NK-92 (cell line): ENCODE data around the gene TMEM106A.
A peak's percentile ranks its signal among the peaks of the same experiment; 100 is the strongest.
"Not testable (repeated sequence)": the region's sequence is repeated elsewhere in the genome, so short reads cannot be mapped to it uniquely, and the experiment has no call there.

Source experiments
- DNase-seq: peaks from one replicate; lab custom pipeline; 2025; ENCODE audit not compliant: unreplicated experiment; lab: John Stamatoyannopoulos, UW

TMEM106A gene, protein sequence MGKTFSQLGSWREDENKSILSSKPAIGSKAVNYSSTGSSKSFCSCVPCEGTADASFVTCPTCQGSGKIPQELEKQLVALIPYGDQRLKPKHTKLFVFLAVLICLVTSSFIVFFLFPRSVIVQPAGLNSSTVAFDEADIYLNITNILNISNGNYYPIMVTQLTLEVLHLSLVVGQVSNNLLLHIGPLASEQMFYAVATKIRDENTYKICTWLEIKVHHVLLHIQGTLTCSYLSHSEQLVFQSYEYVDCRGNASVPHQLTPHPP

DNA sequence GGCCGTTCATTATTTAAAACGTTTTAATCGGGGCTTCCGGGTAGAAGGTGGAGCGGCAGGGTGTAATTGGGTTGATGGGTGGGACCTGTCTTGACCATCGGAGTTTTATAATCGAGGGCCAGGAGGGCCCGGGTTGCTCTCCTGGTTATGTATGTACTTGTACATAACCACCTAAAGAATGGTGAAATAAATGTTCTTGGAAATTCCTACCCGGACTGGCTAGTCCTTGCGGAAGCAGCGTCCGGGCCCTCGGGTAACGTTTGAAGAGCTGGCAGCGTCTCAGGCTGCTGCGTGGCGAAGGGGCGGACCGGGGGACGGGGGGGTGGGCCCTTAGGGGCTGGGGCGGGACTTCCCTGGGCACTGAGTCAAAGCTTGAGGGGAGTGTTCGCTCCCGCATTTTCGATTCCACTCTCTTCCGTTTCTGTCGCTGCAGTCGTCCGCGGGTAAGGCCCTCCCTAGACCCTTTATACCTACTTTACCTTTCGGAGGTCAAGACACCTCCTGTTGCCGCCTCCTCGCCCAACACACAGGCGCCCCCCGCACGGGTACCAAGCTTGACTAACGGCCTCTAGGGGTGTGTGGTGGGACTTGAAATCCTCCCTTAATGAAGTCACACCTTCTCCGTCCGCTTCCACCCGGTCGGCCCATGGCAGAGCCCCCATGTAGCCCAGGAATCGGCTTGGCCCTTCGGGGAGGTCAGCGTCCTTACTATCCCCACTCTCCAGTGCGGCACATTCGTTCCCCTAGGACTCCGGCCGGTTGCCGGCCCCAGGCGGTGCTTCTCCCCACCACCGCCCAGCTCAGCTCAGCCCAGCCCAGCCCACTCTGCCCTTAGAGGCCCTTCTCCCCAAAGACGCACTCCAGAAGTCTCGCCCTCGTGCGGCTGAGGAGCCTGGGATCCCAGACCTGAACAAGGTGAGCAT lies at the start of gene TMEM106A:
TSS of gene TMEM106A (plus strand) at position 396 of the 923 bp plus-strand sequence. CDS start 1,167 bp downstream, outside the sequence.
- DNase-seq, result no peak

DNA sequence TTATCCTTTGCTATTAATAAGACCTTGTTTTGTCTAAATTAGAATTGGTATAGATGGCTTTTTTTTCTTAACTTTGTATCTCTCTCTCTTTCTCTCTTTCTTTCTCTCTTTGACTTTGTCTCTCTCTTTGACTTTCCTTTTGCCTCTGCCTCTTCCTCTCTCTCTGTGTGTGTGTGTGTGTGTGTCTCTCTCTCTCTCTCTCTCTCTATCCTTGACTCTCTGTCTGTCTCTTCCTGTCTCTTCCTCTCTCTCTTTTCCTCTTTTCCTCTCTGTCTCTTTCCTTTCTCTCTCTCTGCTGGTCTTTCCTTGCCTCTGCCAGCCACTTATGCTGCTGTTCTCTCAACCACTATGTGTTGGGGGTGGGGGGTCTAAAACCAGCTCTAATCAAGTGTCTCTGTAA lies 45.7 kb upstream of the TMEM106A start:
- DNase-seq, result not testable (repeated sequence)

DNA sequence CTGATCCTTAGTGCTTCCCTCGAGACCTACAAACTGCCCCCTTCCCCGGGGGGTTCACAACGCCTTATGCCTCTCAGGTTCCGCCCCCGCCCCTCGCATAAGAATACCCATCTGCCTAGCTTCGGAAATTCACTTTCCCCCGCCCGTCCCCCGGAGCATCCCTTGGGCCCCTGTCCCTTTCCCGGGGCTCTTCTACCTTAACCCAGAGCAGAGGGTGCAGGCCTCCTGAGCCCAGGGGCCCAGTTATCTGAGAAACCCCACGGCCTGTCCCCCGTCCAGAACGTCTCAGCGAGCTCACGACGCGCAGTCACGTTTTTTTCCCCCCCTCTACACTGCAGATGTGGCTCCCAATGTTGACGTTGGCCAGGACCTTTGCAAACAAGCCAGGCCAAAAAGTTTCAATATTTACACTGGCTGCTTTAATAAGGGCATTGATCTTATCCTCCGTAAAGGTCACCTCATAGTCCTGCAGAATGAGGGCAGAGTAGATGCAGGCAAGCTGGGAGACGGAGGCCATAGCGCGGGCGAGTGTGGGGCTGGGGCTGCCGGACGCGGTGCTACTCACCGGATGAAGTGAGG lies 42.0 kb upstream of the TMEM106A start:
- no peak for DNase-seq

DNA sequence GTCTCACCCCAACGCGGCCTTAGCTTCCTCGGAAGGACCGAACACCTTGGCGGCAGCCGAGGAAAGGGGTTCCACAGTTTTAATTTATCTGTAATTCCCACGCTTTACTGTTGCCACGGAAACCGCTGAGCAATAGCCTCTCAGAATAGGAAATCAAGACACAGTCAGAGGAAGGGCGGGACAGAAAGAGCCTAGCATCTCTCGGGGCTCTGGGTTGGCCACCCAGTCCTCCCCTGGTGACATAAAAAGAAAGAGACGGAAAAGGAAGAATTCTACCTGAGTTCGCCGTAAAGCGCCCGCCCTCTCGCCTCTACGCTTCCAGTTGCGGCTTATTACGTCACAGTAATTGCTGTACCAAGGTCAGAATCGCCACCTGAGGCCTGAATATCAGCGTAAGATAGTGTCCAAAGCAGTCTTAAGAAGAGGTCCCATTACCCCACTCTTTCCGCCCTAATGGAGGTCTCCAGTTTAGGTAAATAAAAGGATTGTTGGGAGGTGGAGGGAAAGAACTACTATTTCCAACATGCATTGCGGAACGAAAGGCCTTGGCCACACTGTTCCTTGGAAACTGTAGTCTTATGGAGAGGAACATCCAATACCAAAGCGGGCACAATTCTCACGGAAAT lies 41.4 kb upstream of the TMEM106A start:
- peak; percentile 37 for DNase-seq

DNA sequence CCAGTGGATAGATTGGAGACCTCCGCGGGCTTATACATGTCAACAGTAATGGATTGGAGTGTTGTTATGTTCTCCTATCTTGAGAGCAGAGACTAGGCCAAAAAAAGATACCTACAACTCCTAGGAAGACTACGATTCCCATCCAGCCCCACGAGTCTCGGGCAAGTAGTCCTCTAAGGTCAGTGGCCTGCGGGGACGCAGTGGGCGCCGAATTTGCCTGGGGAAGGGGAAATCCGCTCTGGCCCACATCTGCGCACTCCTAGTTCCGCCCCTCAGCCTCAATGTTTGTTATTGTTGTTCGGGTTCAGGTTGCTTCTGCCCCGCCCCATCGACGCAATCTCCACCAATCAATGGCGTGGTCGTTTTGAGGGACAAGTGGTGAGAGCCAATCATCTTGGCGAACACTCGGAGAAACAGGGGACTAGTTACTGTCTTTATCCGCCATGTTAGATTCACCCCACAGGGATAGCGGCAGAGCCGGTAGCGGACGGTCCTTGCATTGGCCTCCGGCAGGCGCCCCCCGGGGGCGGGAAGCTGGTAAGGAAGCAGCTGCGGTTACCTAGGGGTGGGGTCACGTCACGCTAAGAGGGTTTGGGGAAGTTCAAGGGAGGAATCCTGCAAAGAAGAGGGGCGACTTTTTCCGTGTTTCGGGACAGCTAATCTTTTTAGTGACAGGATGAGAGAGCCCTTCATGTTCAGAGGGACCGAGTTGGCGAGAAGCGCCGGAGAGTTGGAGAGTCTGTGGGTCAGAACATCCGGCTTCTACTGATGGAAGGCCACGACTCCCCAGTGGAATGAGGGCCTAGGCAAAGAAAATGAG lies 40.7 kb upstream of the TMEM106A start, which contains the start of gene NBR1:
TSS of gene NBR1 (plus strand) at position 449 of the 820 bp plus-strand sequence. CDS start 4,586 bp downstream, outside the sequence.
- DNase-seq, result peak; percentile 84

DNA sequence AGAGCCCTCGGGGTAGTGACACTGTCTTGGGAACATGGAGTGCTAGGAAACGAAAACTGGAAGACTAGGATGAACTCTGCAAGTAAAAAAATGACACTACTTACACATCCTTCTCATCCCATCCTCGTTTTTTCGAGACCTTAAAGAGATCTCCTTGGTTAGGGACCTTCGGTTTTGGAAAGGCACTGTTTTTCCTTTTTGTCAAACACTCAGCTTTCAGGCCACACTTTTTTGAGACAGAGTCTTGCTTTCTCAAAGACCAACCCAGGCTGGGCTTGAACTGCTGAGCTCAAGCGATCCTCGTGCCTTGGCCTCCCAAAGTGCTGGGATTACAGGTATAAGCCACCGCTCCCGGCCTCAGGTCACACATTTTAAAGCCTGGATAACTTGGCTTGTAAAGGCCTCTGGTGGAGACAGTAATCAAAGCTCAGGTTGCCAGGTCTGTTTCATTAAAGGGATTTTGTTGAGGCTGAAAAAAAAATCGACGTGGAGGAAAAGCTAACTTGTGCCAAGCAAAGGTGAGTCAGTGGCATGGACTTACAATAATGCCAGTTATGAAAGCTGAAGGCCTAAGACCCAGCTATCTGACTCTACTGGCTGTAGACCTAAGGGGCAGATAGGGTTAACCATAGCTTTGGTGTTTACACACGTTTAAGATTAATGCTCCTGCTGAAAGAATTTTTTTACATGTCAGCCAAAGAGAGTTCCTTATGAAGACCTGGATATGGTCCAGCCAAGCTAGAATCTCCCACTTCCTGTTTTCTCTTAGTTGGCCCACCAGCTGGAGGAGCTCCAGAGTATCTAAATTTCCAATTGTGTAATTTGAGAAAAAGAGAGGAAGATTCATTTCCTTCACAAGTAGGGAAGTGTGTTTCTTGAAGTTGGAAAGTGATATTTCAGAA lies 39.8 kb upstream of the TMEM106A start:
- DNase-seq, result no peak

DNA sequence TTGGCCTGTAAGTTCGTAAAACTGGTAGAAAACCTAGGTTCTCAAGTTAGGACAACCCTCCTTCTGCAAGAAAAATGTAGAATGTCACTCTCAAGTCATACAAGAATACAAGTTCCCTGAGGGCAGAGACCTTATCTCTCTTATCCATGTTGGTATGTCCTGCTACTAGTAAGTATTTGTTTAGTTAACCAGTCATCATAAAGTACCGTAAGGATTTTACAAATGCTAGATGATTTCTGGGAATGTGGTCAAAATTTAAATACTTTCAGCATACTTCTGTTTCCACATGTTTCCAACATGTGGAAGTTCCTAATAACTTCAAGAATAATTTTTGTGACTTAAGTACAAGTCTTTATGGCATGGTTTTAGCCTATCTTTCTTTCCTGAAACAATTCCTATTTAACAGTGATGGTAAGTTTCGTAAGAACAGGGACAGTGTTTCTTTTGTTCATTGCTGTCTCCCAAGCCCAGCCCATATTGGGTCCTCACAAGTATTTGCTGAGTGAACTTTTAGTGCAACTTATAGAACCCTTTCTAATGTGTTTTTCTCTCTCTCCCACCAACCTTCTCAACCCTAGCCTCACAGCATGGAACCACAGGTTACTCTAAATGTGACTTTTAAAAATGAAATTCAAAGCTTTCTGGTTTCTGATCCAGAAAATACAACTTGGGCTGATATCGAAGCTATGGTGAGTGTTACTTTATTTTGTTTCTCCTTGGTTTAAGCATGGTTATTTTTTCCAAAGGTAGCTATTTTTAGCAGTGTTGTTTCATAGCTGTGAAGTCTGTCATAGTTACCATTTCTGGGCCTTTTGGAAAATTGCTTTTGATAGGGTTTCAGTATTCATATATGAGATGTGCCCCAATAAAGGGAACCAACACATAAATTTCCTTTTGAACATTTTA lies 36.2 kb upstream of the TMEM106A start:
- DNase-seq, result no peak

DNA sequence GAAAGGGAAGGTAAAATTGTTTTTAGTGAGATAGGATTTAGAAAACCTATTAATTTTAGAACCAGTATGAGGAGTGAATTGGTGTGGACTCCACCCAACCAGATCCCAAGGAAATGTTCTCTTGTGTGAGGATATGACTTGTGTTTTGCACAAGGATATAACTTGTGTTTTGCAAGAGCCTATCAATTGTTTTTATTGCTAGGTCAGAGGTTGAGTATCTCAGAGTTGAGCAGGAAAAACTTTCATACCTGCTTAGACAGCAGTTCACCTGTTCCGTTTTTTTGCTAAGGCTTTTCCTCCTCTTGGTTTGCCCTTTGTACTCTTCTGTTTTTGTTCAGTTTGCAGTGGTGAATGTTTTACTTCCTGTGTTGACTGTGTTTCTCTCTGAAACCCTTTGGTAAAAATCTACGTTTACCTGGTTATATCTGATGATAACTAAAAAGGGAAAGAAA lies 35.5 kb upstream of the TMEM106A start:
- DNase-seq, result no peak

DNA sequence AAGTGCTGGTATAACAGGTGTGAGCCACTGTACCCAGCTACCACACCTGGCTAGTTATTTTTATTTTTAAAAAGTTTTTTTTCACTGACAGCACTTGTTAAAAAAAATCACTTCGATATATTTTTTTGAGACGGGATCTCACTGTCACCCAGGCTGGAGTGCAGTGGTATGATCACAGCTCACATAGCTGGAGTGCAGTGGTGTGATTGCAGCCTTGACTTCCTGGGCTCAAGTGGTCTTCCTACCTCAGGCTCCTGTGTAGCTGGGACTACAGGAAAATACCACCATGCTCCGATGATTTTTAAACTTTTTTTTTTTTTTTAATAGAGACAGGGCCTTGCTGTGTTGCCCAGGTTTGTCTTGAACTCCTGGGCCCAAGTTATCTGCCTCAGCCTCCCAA lies 27.8 kb upstream of the TMEM106A start:
- no peak for DNase-seq

DNA sequence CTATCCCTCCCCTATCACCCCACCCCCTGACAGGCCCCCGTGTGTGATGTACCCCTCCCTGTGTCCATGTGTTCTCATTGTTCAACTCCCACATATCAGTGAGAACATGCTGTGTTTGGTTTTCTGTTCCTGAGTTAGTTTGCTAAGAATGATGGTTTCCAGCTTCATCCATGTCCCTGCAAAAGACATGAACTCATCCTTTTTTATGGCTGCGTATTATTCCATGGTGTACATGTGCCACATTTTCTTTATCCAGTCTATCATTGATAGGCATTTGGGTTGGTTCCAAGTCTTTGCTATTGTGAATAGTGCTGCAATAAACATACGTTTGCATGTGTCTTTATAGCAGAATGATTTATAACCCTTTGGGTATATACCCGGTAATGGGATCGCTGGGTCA lies 25.0 kb upstream of the TMEM106A start:
- not testable (repeated sequence) for DNase-seq

DNA sequence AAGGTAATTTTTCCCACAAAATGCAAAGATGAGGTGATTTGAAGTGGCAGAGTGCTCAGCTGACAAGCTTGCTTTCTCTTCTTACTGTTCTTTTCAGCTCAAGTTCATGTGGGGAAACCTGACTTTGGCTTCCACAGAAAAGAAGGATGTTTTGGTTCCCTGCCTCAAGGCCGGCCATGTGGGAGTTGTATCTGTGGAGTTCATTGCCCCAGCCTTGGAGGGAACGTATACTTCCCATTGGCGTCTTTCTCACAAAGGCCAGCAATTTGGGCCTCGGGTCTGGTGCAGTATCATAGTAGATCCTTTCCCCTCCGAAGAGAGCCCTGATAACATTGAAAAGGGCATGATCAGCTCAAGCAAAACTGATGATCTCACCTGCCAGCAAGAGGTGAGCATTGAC lies 18.4 kb upstream of the TMEM106A start:
- no peak for DNase-seq

DNA sequence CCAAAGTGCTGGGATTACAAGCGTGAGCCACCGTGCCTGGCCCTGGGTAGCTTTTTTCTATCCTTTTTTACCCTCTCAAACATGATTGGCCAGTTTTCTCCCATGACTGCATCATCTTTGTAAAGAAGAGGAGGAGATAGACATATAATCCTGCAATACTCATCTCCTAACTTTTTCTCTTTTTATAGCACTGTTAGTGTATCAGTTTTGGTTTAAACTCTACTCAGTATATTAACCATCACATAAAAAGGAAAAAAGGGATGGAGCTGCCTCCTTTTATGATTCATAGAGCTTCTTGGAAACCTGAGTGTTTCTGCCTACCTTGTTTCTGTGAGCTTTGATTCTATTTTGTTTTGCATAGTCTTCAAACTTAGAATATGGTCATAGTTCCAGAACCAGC lies 12.0 kb upstream of the TMEM106A start:
- DNase-seq, result no peak

DNA sequence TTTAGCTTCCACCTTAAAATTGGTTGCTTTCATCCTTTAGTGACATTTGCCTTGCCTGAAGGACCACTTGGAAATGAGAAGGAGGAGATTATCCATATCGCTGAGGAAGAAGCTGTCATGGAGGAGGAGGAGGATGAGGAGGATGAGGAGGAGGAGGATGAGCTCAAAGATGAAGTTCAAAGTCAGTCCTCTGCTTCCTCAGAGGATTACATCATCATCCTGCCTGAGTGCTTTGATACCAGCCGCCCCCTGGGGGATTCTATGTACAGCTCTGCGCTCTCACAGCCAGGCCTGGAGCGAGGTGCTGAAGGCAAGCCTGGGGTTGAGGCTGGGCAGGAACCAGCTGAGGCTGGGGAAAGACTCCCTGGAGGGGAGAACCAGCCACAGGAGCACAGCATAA lies 11.5 kb upstream of the TMEM106A start:
- DNase-seq, result no peak

DNA sequence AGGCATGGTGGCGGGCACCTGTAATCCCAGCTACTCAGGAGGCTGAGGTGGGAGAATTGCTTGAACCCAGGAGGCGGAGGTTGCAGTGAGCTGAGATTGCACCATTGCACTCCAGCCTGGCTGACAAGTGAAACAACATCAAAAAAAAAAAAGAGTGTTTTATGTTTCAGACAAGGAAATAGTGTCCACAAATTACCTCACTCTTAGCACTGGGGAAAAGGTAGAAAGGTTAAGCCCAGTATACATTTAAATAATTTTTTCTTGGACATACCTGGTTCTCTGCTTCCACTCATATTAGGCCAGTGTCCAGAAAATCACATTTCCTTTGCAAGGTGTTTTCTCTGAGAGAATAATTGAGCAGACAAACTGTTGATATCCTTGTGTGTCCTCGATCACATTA lies 8.7 kb upstream of the TMEM106A start:
- DNase-seq, result not testable (repeated sequence)

DNA sequence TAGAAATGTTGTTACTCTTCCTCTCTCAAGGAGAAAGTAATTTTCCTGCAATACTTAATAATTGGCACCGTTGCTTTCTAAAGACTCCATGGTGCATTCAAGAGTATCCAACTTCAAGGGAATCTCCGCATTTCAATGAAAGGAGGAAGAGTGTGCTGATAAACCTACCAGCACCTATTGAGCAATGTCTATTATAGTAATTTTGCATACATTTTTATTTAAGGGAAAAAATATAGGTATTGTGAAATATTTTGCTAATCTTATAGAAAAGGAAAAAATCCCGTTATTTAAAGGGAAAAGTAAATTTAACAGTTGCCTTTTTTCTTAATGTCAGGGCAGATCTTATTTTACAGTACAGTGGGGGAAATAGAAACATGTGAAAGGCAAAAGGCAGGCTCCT lies 1.1 kb upstream of the TMEM106A start:
- no peak for DNase-seq

DNA sequence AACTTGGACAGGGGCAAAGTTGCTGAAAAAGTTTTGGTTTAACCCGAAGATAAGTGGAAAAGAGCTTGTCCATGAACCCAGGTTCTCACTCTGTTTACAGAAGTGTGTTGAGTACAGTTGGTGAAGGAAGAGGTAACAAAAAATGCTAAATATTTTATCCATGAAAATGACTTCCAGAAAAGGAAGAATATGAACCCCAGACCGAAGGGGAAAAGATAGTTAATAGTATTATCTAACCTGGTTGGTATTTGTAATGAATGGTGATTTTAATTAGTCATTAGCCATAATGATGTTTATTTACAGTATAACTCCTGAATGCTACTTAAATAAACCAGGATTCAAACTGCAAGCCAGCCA lies 574 bp upstream of the TMEM106A start:
- no peak for DNase-seq

DNA sequence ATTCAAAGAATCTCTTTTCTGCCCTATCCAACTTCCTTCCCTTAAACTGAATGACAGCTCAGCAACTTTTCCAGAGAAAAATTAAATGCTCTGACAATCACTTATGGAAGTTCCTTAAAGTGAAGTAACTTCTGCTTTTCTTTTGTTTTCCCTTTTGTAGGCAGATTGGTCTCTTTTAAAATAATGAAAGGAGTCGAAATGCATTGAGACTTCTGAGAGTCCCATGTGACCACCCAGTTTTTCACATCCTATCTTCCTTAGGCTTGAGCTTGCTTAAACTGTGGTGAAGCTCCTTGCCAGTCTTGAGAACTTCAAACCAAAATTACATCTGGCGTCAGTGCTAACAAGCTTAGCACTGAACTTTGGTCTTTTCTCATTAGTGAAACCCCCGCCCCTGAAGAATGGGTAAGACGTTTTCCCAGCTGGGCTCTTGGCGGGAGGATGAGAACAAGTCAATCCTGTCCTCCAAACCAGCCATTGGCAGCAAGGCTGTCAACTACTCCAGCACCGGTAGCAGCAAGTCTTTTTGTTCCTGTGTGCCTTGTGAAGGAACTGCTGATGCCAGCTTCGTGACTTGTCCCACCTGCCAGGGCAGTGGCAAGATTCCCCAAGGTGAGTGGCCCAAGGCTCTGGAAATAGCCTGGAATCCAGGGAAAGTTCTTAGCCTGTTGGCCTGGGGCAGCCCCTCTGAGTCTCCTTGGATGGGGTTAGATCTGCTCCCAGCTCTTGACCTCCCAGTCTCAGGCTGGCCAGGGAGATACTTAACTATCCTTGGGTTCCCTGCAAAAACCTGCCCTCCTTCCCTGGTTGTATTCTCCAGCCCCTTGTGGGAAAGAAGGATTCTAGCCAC lies 1.2 kb downstream of the TMEM106A start:
- no peak for DNase-seq
